Muscle of back (tissue), 11 donors: ENCODE measurements around the gene KAZN. TPM values are rescaled to one million over a fixed set of nuclear protein-coding genes. Genes with fewer than 3 reads are reported as not detected.
"Not testable (repeated sequence)": the region's sequence is repeated elsewhere in the genome, so short reads cannot be mapped to it uniquely, and the experiment has no call there.

Source experiments
- DNase-seq, 3 donors: peaks; one replicate each; pipeline versions ENCODE4 v3.0.0 to v3.0.0-alpha.2; 2013
- polyA plus RNA-seq, 10 donors: library from polyadenylated mRNA; unstranded; fragments of 120-200 nt; gene quantifications; one replicate each; pipeline ENCODE4 v1.2.1, GENCODE V29; 2013; ENCODE audit not compliant: insufficient read length in 10 of 10

Gene KAZN
- polyA plus RNA-seq, 10 donors = 10.8 to 16.9 (median 13.7) TPM

- DNase-seq = peak in 1 of 3 donors; percentile 24
Measured at GRCh38 chr1:15028102-15028501, 429.6 kb downstream of the KAZN start.

DNA sequence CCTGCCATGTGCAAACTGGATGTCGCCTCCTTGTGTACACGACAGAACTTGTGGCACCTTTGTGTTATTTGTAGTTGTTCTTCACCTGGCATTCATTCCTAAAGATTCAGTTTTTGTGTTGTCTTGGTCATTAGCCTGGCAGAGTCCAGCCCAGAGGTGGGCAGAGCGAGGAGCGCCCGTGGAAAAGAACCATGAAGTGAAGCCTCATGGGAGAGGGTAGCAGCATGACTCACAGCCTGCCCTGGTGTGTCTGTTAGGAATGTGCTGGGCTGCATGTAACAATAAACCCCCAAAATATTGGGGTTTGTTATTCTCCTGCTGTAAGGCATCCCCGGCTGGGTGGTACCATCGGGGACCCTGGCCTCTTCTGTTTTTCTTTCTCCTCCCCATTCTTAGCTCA lies 430.1 kb downstream of the KAZN start:
- no peak for DNase-seq

- DNase-seq = no peak
Measured at GRCh38 chr1:15029036-15029435, 430.6 kb downstream of the KAZN start.

- DNase-seq = no peak
Measured at GRCh38 chr1:15029786-15030185, 431.3 kb downstream of the KAZN start.

DNA sequence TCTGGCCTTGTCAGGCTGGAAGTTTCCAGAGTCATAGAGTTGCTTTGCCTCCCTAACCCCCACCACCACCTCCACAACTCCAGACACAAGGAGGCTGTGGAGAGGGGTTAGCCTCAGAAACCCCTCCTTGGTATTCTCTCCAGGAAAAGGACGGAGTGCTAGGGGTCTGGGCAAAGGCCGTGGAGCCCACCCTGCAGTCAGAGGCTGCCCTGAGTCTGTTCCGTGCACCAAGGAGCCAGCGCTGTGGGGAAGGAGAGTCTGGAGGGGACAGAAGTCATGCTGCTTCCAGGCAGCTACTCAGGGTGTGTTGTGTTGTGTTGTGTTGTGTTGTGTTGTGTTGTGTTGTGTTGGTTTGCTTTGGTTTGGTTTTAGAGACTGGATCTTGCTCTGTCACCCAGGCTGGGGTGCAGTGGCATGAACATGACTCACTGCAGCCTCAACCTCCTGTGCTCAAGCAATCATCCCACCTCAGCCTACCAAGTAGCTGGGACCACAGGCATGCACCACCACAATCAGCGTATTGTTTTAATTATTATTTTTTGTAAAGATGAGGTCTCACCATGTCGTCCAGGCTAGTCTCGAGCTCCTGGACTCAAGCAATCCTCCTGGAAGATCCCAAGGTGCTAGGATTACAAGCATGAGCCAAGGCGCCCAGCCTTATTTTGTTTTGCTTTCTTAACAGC lies 432.9 kb downstream of the KAZN start:
- DNase-seq = no peak

- DNase-seq = peak in 1 of 3 donors; percentile 72
Measured at GRCh38 chr1:15033264-15033663, 434.8 kb downstream of the KAZN start.

DNA sequence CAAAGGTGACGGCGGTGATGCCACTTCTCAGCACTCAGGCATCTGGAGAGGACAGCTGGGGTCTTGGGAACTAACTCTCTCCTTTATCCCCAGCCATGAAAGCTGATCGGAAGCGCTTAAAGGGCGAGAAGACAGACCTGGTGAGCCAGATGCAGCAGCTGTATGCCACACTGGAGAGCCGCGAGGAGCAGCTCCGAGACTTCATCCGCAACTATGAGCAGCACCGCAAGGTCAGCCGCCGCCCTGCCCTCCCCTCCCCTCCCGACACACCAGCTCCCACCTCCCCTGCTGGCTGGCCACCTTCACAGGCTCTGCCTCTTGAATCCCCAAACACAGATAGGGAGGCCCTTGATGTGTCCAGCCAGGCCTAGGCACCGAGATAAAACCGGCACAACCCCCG lies 436.2 kb downstream of the KAZN start:
- no peak for DNase-seq

DNA sequence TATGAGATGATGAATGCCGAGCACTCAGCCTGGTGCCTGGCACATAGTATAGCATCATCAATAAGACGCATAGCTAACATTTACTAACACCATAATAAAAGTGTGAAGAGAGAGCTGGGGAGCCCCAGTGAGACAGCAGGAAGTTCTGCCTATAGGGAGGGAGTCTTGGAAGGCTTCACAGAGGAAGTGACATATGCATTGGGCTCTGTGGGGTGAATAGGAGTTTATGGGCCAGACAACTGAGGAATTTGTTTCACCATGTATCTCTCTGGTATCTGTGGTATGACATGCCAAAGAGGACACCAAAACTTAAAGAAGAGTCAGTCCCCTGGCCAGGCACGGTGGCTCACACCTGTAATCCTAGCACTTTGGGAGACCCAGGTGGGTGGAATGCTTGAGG lies 436.8 kb downstream of the KAZN start:
- DNase-seq = no peak

- no peak for DNase-seq
Measured at GRCh38 chr1:15036101-15036500, 437.6 kb downstream of the KAZN start.

DNA sequence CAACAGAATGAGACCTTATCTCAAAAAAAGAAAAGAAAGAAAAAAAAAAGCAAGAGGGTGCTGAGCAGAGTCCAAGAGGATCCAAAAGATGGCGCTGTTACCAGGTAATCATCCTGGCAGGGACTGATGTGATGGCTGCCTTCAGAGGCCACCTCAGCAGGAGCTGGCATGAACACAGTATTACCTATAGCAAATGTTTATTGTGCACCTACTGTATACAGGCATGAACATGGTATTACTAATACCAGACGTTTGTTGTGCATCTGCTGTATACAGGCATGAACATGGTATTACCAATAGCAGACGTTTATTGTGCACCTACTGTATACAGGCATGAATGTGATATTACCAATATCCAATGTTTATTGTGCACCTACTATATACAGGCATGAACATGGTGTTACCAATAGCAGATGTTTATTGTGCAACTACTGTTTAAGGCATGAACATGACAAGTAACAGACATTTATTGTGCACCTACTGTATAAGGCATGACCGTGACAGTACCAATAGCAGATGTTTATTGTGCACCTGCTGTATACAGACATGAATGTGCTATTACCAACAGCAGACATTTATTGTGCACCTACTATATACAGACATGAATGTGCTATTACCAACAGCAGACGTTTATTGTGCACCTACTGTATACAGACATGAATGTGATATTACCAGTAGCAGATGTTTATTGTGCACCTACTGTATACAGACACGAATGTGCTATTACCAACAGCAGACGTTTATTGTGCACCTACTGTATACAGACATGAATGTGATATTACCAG lies 439.9 kb downstream of the KAZN start:
- no peak for DNase-seq

- DNase-seq = no peak
Measured at GRCh38 chr1:15039017-15039648, 440.6 kb downstream of the KAZN start.

- DNase-seq = no peak
Measured at GRCh38 chr1:15039901-15040300, 441.4 kb downstream of the KAZN start.

DNA sequence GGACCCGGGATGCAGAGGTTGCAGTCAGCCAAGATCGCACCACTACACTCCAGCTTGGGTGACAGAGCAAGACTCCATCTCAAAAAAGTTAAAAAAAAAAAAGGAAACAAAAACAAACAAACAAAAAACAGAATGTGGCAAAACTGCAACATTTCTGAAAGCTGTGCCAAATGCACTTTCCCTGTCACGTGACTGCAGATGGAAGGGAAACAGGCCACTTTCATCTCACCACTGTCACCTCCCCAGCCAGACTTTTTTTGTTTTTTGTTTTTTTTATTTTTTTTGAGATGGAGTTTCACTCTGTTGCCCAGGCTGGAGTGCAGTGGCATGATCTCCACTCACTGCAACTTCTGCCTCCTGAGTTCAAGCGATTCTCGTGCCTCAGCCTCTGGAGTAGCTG lies 442.2 kb downstream of the KAZN start:
- DNase-seq = not testable (repeated sequence)

DNA sequence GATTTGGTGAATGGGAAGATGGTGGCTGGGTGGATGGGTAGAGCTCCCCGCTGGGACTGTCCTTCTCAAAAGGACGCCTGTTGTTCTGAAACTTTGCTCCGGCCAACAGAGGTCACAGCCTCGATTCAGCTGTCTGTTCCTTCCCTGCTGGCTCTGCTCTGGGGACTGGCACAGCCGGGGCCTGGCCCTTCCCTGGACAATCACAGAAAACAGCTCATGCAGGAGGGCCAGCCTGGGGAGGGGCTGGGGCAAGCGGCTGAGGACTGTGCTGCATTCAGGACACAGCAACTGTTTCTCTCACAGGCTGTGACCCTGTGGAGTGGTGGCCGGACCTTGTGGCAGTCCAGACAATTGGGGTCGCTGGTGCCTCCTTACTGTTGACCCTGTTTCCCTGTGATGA lies 444.4 kb downstream of the KAZN start:
- DNase-seq = no peak

GRCh38 chr1:15043934-15044333 lies 445.4 kb downstream of the KAZN start:
- no peak for DNase-seq

GRCh38 chr1:15045123-15045522 lies 446.6 kb downstream of the KAZN start:
- no peak for DNase-seq

GRCh38 chr1:15046487-15047165 lies 448.1 kb downstream of the KAZN start:
- DNase-seq = peak; percentile 55 to 82 (median 72)

GRCh38 chr1:15047237-15047636 lies 448.8 kb downstream of the KAZN start:
- DNase-seq = no peak

DNA sequence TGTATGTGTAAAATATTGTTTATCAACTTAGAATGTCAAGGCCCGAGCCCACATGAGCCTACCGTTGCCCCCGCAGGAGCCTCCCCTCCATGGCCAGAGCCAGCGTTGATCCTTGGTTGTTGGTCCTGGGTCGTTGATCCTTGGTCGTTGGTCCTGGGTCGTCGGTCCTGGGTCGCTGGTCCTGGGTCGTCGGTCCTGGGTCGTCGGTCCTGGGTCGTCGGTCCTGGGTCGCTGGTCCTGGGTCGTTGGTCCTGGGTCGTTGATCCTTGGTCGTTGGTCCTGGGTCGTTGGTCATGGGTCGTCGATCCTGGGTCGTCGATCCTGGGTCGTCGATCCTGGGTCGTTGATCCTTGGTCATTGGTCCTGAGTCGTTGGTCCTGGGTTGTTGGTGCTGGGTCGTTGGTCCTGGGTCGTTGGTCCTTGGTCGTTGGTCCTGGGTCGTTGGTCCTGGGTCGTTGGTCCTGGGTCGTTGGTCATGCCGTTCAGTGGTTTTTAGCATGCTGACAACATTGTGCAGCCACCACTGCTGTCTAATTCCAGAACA lies 450.0 kb downstream of the KAZN start:
- no peak for DNase-seq

- DNase-seq = no peak
Measured at GRCh38 chr1:15049067-15049466, 450.6 kb downstream of the KAZN start.

DNA sequence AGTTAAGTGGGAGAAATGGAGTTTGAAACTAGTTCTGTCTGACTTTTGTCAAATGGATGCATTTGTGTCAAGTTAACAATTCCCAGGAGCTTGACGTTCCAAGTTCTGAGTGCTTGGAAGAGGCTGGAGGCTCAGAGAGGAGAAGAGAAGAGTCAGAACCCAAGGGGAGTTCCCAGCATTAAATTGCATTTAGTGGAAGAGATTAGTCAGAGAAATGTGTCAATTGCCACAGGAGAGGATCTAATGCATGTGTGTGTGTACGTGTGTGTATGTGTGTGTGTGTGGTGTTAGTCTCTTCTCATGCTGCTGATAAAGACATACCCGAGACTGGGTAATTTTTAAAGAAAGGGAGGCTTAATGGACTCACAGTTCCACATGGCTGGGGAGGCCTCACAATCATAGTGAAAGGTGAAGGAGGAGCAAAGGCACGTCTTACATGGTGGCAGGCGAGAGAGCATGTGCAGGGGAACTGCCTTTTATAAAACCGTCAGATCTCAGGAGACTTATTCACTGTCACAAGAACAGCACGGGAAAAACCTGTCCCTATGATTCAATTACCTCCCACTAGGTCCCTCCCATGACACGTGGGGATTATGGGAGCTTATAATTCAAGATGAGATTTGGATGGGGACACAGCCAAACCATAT lies 453.5 kb downstream of the KAZN start:
- DNase-seq = no peak

DNA sequence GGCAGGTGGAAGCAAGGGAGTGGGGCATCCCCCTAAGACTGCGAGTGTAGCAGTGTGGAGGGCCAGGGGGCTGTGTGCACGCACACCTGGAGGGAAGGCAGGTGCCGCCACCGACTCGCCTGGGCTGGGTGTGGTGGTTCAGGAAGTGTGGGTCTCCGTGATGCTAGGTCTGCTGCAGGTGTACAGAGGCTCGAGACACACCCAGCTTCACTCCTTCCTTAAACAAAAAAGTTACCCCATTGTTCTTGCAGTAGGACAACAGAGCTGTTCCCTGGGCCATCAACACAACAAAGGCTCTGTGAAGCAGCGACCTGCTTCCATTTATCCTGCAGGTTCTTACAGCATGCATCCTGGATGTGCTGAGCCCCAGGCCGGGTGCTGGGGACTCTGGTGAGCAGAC lies 454.7 kb downstream of the KAZN start:
- DNase-seq = no peak
